HG03558 (cell line): Measurements from ENCODE around the gene IQCE.

Experiments
- ATAC-seq: cut with Tn5 transposase; IDR thresholded peaks from one replicate; pipeline ENCODE4 v1.9.1; 2021; ENCODE audit warnings: moderate number of reproducible peaks; ENCODE audit not compliant: unreplicated experiment; ENCODE audit errors: extremely low read depth

Gene IQCE

GRCh38 chr7:2628891-2629290, 70.1 kb downstream of the IQCE start:
- ATAC-seq: no peak

GRCh38 chr7:2629746-2630681, 71.2 kb downstream of the IQCE start:
- no peak for ATAC-seq

DNA sequence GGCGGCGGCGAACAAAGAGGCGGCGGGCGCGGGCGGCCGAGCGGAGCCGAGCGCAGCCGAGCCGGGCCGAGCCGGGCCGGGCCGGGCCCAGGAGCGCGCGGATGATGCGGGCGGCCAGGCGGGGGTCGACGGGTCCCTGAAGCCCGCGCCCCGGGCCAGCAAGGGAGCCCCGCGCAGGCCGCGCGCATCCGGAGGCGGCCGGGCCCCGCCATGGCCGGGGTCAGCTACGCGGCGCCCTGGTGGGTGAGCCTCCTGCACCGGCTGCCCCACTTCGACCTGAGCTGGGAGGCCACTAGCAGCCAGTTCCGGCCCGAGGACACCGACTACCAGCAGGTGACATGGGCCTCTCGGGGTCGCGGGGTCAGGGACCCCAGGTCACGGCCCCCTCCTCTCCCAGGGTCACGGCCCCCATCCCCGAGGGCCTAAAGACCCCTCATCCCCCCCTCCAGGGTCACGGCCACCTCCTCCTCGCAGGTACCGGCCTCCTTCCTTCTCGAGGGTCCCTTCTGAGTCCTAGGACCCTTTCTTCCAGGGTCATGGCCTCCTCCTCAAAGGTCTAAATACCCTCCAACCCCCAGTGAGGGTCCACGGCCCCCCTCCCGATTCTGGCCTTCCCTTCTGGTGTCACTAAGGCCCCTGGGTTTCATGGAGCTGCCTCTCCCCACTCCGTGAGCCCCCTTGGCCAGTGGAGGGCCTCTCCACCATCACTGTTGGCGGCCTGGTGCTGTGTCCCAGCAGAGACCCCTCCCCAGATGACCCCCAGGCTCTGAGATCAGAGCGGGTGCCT, 73.4 kb downstream of the IQCE start, which contains the start of gene TTYH3:
Gene TTYH3 (plus strand): TSS at position 41 of the 787 bp plus-strand sequence. CDS start 170 bp downstream, at position 211.
- ATAC-seq: peak; percentile 12

GRCh38 chr7:2632733-2633537, 74.2 kb downstream of the IQCE start:
- ATAC-seq: no peak

GRCh38 chr7:2633538-2634266, 74.9 kb downstream of the IQCE start:
- ATAC-seq: no peak

DNA sequence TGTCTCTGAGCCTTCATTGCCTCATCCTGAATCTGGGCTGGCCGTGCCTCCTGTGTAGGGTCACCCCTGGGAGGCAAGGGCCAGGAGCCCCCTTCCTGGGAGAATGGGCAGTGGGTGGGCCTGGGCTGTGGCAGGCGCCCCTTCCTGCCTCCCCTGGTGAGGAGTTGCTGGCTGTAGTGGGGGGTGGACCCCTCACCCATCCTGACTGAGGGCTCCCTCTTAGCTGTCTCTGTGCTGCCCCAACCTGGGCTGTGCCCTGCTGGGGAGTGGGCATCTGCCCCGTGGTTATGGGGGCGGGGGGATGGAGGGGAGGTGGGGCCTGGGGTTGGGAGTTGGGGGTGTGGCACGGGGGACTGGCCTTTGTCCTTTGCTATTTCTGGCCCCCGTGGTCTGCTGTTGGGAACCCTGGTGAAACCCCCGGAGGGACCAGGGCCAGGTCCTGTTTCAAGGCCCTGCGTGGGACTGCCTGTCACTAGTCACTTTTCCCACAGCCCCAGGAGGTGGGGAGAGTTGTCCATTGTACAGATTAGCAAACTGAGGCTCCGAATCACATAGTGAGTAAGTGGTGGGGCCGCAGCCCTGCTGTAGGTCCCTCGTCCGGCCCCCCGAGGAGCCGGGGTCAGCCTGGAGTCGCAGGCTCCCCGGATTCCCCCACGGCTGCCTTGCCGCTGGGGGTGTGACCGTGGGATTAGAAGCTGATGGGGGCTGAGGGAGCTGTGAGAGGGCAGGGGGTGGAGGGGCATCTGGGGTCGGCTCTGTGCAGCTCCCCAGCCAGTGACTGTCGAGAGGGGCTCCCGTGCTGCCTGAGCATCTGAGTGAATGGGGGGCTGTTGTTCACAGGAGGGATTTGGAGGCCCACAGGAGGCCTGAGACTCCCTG, 75.7 kb downstream of the IQCE start:
- no peak for ATAC-seq

DNA sequence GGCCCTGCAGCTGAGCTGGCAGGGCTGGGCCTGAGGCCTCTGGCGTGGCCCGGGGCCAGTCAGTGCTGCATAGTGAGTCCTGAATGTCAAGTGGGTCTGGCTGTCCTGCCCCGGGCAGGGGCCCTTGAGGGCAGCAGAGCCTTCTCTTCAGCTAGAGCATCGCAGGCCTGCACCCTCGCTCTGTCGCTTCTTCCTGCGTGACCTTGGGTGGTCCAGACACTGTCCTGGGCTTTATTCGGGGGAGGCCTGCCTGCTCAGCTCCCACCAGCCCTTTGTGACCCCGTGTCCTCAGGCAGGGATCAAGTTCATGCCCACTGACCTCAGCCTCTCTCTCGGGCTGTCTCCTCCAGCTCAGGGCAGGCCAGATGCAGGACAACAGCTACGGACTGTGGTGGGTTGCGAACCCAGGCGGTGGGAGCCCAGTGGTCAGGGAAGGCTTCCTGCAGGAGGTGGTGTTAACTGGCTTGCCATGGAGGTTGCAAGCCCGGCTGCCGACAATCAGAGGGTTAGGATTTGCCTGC, 76.4 kb downstream of the IQCE start:
- ATAC-seq: no peak

- no peak for ATAC-seq
These were observed 77.3 kb downstream of the IQCE start for GRCh38 chr7:2635810-2636701.

DNA sequence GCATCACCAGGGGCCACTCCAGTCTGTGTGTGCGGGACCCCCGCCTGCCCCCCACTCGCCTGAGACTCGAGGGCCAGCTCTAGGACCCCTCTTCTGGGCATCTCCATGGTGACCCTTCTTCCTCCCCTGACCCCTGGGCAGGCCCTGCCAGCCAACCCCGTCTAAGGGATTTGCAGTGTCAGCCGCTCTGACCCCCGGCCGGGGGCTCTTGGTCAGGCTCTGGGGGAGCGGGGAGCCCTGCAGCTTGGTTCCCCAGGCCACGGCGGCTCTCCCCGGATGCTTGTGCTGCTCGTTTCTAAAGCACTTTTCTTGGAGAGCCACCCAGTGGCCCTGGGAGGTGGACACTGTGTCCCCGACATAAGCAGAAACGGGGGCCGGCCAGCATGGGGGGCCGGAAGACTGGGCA, 78.3 kb downstream of the IQCE start:
- no peak for ATAC-seq

DNA sequence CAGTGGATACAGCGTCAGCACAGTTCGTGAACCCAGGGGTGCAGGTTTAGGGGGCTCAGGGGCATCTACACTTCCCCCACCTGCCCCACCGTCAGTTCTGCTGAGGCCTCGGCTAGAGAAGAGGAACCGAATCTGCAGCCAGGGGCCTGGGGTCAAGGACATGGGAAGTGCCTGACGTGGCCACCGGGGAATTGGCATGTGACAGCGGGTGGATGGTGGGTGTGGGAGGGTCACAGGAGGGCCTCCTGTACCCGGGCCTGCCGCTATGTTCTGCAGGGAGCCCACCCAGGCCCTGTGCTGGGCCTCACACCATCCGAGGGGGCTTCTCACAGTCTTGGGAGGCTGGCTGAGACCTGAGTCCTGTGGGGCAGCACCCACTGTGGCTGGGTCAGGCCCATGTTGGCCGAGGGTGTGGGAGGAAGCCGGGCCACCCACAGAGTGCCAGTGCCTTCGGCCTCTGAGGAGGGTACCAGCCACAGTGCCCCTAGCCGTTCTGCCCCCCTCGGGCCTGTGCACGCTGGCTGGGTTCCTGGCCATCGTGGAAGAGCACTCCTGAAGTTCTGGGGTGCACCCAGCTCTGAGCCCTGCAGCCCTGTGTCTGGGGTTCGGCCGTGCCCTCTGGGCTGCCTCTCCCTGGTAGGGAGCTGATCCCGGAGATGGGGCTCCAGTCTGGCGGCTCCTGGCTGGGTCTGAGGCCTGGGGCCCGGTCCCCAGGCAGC, 78.9 kb downstream of the IQCE start:
- ATAC-seq: no peak

- ATAC-seq: no peak
These were observed 79.6 kb downstream of the IQCE start for GRCh38 chr7:2638224-2638991.

DNA sequence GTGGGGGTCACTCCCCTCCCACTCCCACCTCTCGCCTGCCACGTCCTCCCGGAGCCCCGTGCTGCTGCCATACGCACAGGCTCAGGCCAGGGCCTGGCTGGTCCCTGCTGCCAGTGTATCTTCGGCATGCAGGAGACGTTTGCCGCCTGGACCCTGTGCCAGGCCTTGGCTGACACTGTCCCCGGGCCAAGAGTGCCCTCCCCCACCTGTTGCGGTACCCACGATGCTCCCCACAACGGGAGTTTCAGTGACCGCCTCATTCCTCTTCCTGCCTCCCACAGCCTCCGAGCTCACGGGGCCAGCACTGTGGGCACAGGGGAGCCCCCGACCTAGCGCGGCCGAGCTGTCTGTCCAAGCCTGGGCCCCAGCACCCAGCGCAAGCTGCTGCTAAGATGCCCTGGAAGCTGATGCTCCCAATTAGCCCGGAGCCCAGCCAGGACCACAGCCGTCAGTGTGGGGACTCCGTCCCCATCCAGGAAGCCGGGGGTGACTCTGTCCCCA, 80.5 kb downstream of the IQCE start:
- ATAC-seq: no peak

GRCh38 chr7:2639695-2640481, 81.1 kb downstream of the IQCE start:
- ATAC-seq: no peak

GRCh38 chr7:2640482-2640830, 81.7 kb downstream of the IQCE start:
- no peak for ATAC-seq

GRCh38 chr7:2640846-2641316, 82.1 kb downstream of the IQCE start:
- ATAC-seq: no peak
